Left lung (tissue), 10 donors: ENCODE data around the gene PSD. TPM values are rescaled to one million over a fixed set of nuclear protein-coding genes. Genes with fewer than 3 reads are reported as not detected.

ENCODE experiments used
- ATAC-seq: fragments of 200-7000 bp; cut with Tn5 transposase; one replicate; pipeline ENCODE4 v1.9.1; 2020; ENCODE audit warnings: moderate library complexity
- DNase-seq, 4 donors: peaks; one replicate each; pipeline ENCODE4 v3.0.0-alpha.2; 2013 to 2020
- H3K27ac ChIP-seq, 2 donors: fragments of 200-600 bp; sonication (generic) in 1 of 2; one replicate each; pipeline versions ENCODE4 v1.5.0 to v1.8.0; 2020 to 2021
- H3K27me3 ChIP-seq, 2 donors: fragments of 200-600 bp; sonication (generic) in 1 of 2; one replicate each; pipeline versions ENCODE4 v1.5.0 to v1.8.0; 2020 to 2021
- H3K36me3 ChIP-seq, 2 donors: fragments of 200-600 bp; sonication (generic) in 1 of 2; one replicate each; pipeline versions ENCODE4 v1.5.0 to v1.8.0; 2020 to 2021
- H3K4me1 ChIP-seq, 2 donors: fragments of 200-600 bp; one replicate each; pipeline ENCODE4 v1.8.0; 2021
- H3K4me3 ChIP-seq, 2 donors: fragments of 200-600 bp; sonication (generic) in 1 of 2; one replicate each; pipeline versions ENCODE4 v1.5.0 to v1.8.0; 2020 to 2021; ENCODE audit warnings: mild to moderate bottlenecking in 1 of 2
- H3K9me3 ChIP-seq, 2 donors: fragments of 200-600 bp; sonication (generic) in 1 of 2; one replicate each; pipeline versions ENCODE4 v1.5.0 to v1.8.0; 2020 to 2021
- intact Hi-C, 2 donors: fragments of 100-400 bp; cut with DNase I; formaldehyde crosslinking; loops; one replicate each; pipeline versions ENCODE4 v1.11.2 to v1.14.2; 2022
- polyA plus RNA-seq, 6 donors: library from polyadenylated mRNA; unstranded; fragments of 120-200 nt; gene quantifications; one replicate each; pipeline ENCODE4 v1.2.1, GENCODE V29; 2013; ENCODE audit not compliant: insufficient read length in 6 of 6
- total RNA-seq, 2 donors: library from RNA; stranded (reverse); fragmentation: NEBNext Ultra II Directional; extraction: Animal tissue kit (Norgen Biotek cat#: 25700); gene quantifications; one replicate each; pipeline ENCODE4 v1.2.1, GENCODE V29; 2021
- TF ChIP-seq, protein P1 (sequence below), 2 donors: fragments of 200-600 bp; sonication (generic) in 1 of 2; IDR thresholded peaks; one replicate each; pipeline versions ENCODE4 v1.5.0 to v1.8.0; 2021; ENCODE audit warnings: antibody characterized with exemption in 2 of 2
- donor health status: DM: no; HTN: yes; CAD: no.
- donor health status: DM: no; HTN: no; CAD: no.

The PSD gene
- total and polyA plus RNA-seq, 8 donors = 1.4 to 15.1 (median 9.9) TPM

GRCh38 chr10:102401735-102402511, 16.7 kb downstream of the PSD start:
- peaks cover 0 to 2% of the 10 kb centered on the region in 2 donors for H3K27me3 ChIP-seq
- no peaks in the 10 kb centered on the region for H3K9me3 ChIP-seq
- peaks cover 0 to 61% of the 10 kb centered on the region in 2 donors for H3K36me3 ChIP-seq
- peaks cover 4 to 34% of the 10 kb centered on the region in 2 donors for H3K4me1 ChIP-seq
- intact Hi-C loops = no loop called here
- DNase-seq (peak in 1 of 4 donors; percentile 73), ATAC-seq (no peak)
- H3K27ac ChIP-seq = no peak overlapping the region
- no peak overlapping the region for H3K4me3 ChIP-seq
- TF ChIP-seq, protein P1, sequence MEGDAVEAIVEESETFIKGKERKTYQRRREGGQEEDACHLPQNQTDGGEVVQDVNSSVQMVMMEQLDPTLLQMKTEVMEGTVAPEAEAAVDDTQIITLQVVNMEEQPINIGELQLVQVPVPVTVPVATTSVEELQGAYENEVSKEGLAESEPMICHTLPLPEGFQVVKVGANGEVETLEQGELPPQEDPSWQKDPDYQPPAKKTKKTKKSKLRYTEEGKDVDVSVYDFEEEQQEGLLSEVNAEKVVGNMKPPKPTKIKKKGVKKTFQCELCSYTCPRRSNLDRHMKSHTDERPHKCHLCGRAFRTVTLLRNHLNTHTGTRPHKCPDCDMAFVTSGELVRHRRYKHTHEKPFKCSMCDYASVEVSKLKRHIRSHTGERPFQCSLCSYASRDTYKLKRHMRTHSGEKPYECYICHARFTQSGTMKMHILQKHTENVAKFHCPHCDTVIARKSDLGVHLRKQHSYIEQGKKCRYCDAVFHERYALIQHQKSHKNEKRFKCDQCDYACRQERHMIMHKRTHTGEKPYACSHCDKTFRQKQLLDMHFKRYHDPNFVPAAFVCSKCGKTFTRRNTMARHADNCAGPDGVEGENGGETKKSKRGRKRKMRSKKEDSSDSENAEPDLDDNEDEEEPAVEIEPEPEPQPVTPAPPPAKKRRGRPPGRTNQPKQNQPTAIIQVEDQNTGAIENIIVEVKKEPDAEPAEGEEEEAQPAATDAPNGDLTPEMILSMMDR (IDR thresholded peaks at IDR 0.05) = no peak

DNA sequence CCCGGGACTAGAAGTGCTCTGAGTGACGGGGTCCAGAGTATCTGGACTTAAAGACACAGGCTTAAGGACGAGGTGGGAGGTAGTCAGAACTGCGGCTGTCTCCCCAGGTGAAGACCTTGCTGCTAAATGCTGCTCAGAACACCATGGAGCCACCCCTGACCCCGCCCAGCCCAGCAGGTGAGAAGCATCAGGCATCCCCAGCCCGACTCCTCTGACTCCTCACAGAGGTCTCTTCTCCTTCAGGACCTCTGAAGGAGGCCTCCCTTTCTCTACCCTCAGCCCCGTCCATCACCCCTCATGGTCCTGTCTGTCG, 17.3 kb downstream of the PSD start:
- H3K36me3 ChIP-seq = peaks cover 0 to 67% of the 10 kb centered on the region in 2 donors
- H3K4me3 ChIP-seq = no peak overlapping the region
- intact Hi-C loops = no loop called here
- TF ChIP-seq, protein P1 (IDR thresholded peaks at IDR 0.05) = no peak
- no peaks in the 10 kb centered on the region for H3K9me3 ChIP-seq
- H3K27me3 ChIP-seq = no peaks in the 10 kb centered on the region
- no peak for ATAC-seq
- H3K27ac ChIP-seq = no peak overlapping the region
- H3K4me1 ChIP-seq = peaks cover 7 to 40% of the 10 kb centered on the region in 2 donors
- no peak for DNase-seq

DNA sequence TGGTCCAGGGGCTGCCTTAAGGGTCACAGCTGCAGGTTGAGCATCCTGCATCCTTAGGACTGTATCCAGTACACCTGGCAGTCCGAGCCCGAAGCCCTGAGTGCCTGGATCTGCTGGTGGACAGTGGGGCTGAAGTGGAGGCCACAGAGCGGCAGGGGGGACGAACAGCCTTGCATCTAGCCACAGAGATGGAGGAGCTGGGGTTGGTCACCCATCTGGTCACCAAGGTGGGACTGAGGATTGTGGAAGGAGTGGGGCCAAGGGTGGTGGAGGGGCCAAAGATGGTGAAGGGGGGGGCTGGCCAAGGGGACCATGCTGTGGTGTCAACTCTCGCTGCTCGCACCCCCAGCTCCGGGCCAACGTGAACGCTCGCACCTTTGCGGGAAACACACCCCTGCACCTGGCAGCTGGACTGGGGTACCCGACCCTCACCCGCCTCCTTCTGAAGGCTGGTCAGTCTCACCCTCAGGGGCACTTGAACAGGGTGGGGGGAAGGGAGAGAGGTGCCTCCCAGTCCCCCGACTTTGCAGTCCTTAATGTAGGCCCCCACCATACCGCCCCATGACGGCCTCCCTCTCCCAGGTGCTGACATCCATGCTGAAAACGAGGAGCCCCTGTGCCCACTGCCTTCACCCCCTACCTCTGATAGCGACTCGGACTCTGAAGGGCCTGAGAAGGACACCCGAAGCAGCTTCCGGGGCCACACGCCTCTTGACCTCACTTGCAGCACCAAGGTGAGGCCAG, 17.8 kb downstream of the PSD start:
- DNase-seq (no peak), ATAC-seq (no peak)
- H3K4me3 ChIP-seq = no peak overlapping the region
- peaks cover 0 to 67% of the 10 kb centered on the region in 2 donors for H3K36me3 ChIP-seq
- TF ChIP-seq, protein P1 (IDR thresholded peaks at IDR 0.05) = no peak
- H3K9me3 ChIP-seq = no peaks in the 10 kb centered on the region
- intact Hi-C loops = no loop called here
- H3K27ac ChIP-seq = no peak overlapping the region
- peaks cover 10 to 46% of the 10 kb centered on the region in 2 donors for H3K4me1 ChIP-seq
- no peaks in the 10 kb centered on the region for H3K27me3 ChIP-seq

- Histone ChIP-seq H3K9me3 (no peaks in the 10 kb centered on the region), H3K27ac (no peak overlapping the region), H3K27me3 (no peaks in the 10 kb centered on the region), H3K36me3 (peaks cover 0 to 67% of the 10 kb centered on the region in 2 donors), H3K4me1 (peaks cover 10 to 46% of the 10 kb centered on the region in 2 donors), H3K4me3 (peak overlapping the region in 1 of 2 donors; percentile 44)
- ATAC-seq (no peak), DNase-seq (no peak)
- TF ChIP-seq, protein P1 (IDR thresholded peaks at IDR 0.05) = no peak
- intact Hi-C loops = no loop called here
Measured at GRCh38 chr10:102400076-102400475, 18.5 kb downstream of the PSD start.
